SKM-1 treated with dmso at 0.1 percent for 144 hours (cell line): ENCODE measurements around the gene VSIG10L2.
A peak's percentile ranks its signal among the peaks of the same experiment; 100 is the strongest.

Experiments
- DNase-seq: peaks from one replicate; lab custom pipeline; 2025; ENCODE audit not compliant: unreplicated experiment; lab: John Stamatoyannopoulos, UW

Gene VSIG10L2

GRCh38 chr11:125929445-125930075, 16.3 kb upstream of the VSIG10L2 start:
- DNase-seq, result peak; percentile 22

DNA sequence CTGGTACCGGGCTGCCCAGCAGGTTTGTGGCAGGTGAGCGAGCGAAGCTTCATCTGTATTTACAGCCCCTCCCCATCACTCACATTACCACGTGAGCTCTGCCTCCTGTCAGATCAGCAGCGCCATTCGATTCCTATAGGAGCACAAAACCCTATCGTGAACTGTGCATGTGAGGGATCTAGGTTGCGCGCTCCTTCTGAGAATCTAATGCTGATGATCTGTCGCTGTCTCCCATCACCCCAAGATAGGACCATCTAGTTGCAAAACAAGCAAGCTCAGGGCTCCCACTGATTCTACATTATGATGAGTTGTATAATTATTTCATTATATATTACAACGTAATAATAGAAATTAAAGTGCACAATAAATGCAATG, 15.8 kb upstream of the VSIG10L2 start:
- no peak for DNase-seq

GRCh38 chr11:125931116-125931515, 14.7 kb upstream of the VSIG10L2 start:
- no peak for DNase-seq

- no peak for DNase-seq
These were observed 14.2 kb upstream of the VSIG10L2 start for GRCh38 chr11:125931668-125932067.

- no peak for DNase-seq
These were observed 13.5 kb upstream of the VSIG10L2 start for GRCh38 chr11:125932301-125932700.

DNA sequence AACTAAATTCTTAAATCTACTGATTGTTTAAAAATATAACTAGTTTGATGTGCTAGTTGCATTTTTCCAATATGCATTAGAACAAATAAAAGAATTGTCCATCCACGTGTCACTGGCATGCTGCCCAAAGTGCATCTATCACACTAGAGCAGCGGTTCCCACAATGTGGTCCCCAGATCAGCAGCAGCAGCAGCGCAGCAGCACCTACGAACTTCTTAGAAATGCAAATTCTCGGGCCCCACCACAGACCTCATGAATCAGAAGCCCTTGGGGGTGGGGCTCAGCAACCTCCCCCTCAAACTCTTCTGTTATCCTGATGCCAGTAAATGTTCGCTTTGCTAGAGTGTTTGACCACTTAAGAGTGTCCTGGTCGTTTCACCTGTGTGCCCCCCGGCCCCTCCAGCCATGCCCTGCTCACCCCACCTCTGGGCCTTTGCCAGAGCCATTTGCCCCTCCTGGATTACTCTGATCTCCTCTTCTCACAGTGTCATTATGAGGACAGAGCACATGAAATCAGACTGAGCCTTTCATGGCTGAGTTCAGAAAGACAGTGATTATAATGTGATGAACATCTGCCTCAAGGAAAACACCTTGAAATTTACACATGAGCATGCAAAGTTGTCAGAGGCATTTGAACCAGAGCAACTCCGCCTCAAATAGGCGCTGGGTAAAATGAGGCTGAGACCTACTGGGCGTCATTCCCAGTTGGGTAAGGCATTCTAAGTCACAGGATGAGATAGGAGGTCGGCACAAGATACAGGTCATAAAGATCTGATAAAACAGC, 12.6 kb upstream of the VSIG10L2 start:
- no peak for DNase-seq

- no peak for DNase-seq
These were observed 11.4 kb upstream of the VSIG10L2 start for GRCh38 chr11:125934473-125934872.

DNA sequence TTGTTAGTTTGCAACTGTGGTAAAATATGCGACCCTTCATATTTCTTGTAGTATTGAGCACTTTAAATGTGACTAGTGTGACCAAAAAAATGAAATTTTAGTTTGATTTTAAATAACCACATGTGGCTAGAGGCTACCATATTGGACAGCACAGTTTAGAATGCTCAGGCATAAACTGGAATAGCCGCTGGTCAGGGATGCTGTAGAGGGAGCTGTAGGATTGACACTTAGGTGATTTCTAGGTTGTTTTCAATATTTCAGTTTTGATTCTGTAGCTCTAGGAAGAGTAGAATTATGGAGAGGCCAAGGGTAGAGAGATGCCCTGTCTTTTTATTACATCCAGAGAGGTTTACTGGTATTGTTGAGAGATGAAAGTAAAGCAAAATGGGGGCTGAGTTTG, 10.8 kb upstream of the VSIG10L2 start:
- no peak for DNase-seq

DNA sequence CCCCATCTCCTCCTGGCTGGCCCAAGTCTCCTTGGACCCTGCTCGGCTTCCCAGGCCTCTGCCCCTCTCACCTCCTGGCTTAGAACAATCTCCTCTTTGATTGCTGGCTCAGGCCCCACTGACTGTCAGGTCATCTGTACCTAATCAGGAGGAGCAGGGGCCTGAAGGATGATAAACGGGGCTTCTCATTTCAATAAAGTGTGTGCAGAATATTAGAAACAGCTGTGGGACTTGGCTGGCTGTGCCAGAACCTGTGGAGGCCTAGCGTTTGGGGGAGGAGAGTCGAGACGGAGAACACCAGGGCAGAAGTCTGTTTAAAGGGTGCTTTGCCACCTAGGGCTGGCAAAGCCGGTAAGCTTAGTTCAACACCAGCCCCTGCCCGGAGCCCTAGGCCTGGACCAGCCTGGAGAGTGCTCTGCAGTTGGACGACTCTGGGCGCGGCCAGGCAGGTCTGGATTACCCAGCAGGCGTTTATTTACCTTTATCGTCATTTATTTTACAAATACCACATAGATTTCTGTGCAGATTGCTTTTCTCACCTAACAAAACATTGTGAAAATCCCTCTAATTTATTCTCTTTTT, 10.1 kb upstream of the VSIG10L2 start:
- no peak for DNase-seq

DNA sequence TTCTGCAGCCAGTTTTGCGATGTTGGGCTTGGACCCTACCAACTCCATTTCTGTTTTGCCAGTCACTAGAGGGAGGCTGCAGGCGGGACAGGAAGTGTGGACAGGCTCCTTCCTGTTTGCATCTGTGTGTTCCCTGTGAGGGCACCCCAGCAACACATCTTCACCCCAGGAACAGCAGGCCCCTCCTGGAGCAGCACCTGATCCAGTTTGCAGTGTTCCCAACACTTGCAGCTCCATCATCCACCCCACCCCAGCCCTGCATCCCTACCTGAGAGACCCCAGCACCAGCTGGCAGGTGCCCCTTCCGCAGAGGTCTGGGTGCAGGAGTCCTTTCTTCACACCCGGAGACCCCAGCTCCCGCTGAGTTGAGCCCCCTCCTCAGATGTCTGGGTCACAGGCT, 7.4 kb upstream of the VSIG10L2 start:
- DNase-seq, result no peak

GRCh38 chr11:125939081-125939521, 6.7 kb upstream of the VSIG10L2 start:
- no peak for DNase-seq

GRCh38 chr11:125940145-125940544, 5.7 kb upstream of the VSIG10L2 start:
- DNase-seq, result no peak

- no peak for DNase-seq
These were observed 4.6 kb upstream of the VSIG10L2 start for GRCh38 chr11:125941267-125941618.

- no peak for DNase-seq
These were observed 3.9 kb upstream of the VSIG10L2 start for GRCh38 chr11:125941619-125942611.

GRCh38 chr11:125942771-125943428, 2.9 kb upstream of the VSIG10L2 start:
- no peak for DNase-seq

DNA sequence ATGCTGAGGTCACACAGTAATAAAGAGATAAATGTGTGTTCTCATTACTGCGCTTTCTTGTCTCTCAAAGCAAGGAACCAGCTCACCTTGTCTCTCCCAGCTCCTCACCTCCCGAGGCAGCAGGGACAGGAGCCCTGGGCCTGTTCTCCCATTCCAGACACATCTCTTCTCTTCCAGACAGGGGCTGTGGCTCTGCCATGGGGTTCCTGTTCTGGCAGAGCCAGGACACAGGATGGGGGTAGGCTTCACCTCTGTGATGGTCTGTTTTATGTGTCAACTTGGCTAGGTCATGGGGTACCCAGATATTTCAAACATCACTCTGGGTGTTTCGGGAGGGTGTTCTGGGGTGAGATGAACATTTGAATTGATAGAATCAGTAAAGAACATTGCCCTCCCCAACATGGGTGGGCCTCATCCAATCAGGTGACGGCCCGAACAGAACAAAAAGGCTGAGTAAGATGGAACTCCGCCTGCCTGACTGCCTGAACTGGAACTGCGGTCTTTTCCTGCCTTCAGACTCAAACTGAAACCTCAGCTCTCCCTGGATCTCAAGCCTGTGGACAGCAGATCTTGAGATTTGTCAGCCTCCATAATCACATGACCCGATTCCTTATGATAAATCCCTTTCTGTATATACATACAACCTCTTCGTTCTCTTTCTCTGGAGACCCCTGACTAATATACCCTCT, 2.0 kb upstream of the VSIG10L2 start:
- no peak for DNase-seq

DNA sequence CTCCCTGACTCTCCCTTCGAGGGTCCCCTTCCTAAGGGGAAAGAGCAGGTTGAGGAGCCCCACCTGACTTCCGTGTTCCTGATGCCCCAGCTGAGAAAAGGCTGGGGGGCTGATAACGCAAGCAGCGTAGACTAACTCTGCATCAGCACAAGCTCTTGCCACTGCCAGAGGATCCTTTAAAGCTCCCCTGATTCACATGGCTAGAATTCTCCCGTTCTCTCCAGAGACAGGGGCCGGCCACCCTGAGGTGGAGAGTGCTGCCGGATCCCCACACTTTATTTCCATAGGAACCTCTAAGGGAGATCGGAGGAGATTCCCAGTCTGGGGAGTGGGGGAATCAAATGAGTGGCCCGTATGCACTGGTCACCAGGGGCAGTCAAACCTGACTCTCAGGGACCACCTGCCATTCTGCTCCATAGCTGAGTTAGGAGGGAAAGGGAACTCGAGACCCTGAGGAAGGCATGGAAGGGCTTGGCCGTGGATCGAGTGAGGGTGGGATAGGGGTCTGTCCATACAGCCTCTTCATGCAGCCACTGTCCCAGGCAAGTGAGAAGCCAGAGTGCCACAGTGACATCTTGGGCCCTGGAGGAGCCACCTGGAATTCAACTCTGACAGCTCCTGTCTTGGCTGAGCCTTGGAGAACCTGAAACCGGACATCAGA, 1.4 kb upstream of the VSIG10L2 start:
- no peak for DNase-seq

GRCh38 chr11:125945011-125945796, 640 bp upstream of the VSIG10L2 start:
- DNase-seq, result no peak
